ENCODE measurements around the gene TCIRG1.
"Not testable (repeated sequence)": the region's sequence is repeated elsewhere in the genome, so short reads cannot be mapped to it uniquely, and the experiment has no call there.

TCIRG1 gene

GRCh38 chr11:68038718-68039525 is at the start of gene TCIRG1:
Gene TCIRG1 (plus strand): TSS chr11:68039025. CDS start chr11:68041272, 2,247 bp downstream.
- peak; percentile 78 for DNase-seq (ENCODE audit: low spot score)

DNA sequence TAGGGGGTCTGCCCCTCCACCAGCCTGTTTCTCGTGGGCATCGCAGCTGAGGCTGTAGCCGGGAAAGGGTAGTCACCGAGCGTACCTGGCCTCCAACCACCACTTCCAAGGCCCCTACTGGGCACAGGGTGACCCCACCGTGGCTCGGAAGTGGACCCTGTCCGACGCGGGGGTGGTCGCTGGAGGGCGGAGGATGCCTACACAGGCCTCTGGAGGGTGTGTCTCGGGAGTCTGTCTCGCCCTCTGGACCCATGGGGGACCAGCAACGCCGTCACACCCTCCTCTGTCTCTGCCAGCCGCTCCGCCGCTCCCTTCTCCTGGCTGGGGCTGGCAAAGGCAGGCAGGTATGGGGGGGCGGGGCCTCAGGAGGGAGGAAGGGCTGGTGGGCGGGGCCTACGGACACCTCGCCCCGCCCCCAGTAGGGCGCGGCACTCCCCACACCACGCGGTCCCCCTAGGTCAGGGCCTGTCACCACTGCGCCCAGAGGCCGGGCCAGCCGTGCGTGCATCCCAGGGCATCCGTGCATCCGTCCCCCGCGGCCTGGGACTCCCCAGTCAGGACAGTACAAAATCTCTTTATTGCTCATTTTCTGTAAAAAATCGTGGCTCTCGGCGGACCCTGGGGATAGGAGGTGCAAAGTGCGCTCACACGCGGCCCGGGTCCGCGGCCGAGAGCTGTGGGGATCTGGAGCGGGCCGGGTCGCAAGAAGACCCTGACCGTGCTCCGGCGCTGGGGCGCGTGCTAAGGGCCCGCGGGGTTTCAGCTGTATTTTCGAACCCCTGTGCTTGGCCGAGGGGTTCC is 48.1 kb upstream of the TCIRG1 start:
- peak; percentile 8 for DNase-seq (ENCODE audit: low spot score)

GRCh38 chr11:67991347-67992121 is 47.3 kb upstream of the TCIRG1 start:
- not testable (repeated sequence) for DNase-seq (ENCODE audit: low spot score)

DNA sequence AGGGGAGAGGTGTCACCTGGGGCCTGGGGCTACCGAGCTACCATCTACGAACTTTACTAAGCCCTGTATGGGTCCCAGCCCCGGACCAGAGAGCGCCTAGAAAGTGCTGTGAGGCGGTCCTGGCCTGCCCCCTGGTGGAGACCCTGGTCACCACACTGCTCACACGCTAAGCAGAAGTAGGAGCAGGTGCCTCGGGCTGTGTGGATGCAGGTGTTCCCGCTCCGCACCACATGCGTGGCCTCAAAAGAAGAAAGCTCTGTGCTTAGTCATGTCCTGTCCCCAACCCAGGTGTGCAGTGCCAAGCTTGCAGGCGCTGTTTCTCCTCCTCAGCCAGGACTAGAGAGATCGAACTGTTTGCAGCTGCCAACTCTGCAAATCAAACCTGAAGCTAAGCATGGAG is 45.0 kb upstream of the TCIRG1 start:
- peak; percentile 36 for DNase-seq (ENCODE audit: low spot score)

- DNase-seq (ENCODE audit: low spot score) = not testable (repeated sequence)
These were observed 44.4 kb upstream of the TCIRG1 start for GRCh38 chr11:67994387-67994786.

DNA sequence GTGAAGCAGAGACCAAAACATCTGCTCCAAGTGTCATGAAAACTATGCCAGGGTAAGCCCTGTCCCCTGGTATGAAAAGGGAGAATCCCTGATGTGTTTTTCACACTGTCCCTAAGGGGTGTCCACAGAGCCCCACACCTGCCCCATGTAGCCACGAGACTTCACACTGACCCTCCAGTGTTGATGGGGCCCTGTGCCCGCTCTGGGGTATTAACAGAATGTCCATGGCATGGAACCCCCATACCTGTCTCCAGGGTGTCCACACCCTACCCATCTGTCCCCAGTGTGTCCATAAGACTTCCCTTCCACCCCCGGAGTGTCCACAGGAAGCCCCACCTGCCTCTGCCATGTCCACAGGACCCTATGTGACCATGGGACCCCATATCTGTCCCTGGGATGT is 43.7 kb upstream of the TCIRG1 start:
- DNase-seq (ENCODE audit: low spot score) = not testable (repeated sequence)

- DNase-seq (ENCODE audit: low spot score) = not testable (repeated sequence)
These were observed 43.2 kb upstream of the TCIRG1 start for GRCh38 chr11:67995579-67995978.

DNA sequence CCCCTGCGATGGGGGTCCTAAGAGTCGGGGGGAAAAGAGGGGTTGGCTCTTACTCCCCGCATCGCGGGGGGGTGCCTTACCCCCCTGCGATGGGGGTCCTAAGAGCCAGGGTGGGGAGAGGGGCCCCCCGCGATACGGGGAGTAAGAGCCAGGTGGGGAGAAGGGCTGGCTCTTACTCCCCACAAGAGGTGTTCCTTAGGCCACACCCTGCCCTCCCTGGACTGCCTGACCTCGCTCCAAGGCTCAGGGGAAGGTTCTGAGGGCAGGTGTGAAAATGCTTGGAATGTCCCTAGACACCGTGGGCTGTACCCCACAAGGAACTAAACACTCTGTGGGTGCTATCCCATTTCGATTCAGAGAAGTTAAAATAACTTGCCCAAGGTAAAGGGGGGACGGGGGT is 42.8 kb upstream of the TCIRG1 start:
- no peak for DNase-seq (ENCODE audit: low spot score)

GRCh38 chr11:67996622-67997474 is 42.0 kb upstream of the TCIRG1 start:
- DNase-seq (ENCODE audit: low spot score) = peak; percentile 86

DNA sequence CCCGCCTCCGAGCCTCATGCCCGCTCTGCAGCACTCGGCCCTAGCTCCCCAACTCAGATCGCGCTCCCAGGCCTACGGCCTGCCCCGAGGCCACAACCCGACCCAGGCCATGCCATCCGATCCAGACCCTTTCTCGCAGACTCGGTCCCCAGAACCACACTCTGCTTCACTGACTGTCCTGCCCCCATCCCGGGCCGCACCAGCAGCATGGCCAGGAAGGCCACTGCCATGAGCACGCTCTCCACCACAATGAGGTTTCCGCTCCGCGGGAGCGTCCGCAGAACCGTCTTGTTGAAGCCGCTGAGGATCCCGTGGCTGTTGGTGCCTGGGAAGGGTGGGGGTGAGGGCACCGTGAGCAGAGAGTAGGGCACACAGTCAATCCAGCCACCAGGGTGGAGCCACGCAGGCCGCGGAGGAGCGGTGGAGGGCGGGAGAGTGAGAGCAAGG is 41.3 kb upstream of the TCIRG1 start:
- no peak for DNase-seq (ENCODE audit: low spot score)

GRCh38 chr11:67998150-67999045 is 40.4 kb upstream of the TCIRG1 start:
- no peak for DNase-seq (ENCODE audit: low spot score)

- DNase-seq (ENCODE audit: low spot score) = no peak
These were observed 39.6 kb upstream of the TCIRG1 start for GRCh38 chr11:67999201-67999629.

GRCh38 chr11:67999704-68000103 is 39.1 kb upstream of the TCIRG1 start:
- DNase-seq (ENCODE audit: low spot score) = no peak

DNA sequence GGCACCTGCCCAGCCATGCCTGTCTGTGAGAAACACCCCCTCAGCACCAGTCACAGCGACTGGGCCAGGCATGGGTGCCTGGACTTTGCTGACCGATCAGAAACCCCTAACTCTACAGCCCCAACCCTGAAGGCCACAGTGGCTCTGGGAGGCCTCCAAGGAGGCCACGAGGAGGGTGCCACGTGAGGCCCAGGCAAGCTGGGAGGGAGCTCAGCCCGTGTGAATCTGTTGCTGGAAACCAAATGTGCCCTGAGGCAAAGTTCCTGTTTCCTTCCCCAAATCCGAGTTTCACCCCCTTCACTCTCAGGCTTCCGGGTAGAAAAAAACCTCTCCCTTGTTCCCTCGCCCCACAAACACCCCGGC is 36.3 kb upstream of the TCIRG1 start:
- no peak for DNase-seq (ENCODE audit: low spot score)

GRCh38 chr11:68002938-68003845 is 35.6 kb upstream of the TCIRG1 start:
- no peak for DNase-seq (ENCODE audit: low spot score)

- peak; percentile 73 for DNase-seq (ENCODE audit: low spot score)
These were observed 34.8 kb upstream of the TCIRG1 start, which contains the start of gene UNC93B1 for GRCh38 chr11:68003846-68004550. Gene UNC93B1 (minus strand): TSS chr11:68004097. CDS start chr11:68004043, 54 bp downstream.

GRCh38 chr11:68004551-68005335 is 34.1 kb upstream of the TCIRG1 start:
- DNase-seq (ENCODE audit: low spot score) = no peak

Data from hematopoietic multipotent progenitor cell treated with erythropoietin and hydrocortisone succinate and interleukin-3 and kit ligand, for 15 days (in vitro differentiated cells).